Mesothelial cell of epicardium (in vitro differentiated cells): ENCODE measurements around the gene ABCA10. TPM values are rescaled to one million over a fixed set of nuclear protein-coding genes. Genes with fewer than 3 reads are reported as not detected.

Source experiments
- DNase-seq, 2 experiments: peaks; one replicate each; pipeline ENCODE4 v3.0.0; 2021; ENCODE audit warnings: low spot score in 2 of 2; ENCODE audit not compliant: unreplicated experiment in 2 of 2
- H3K27ac Mint-ChIP-seq: 2 replicates; pipeline ENCODE4 v1.8.0; 2021; ENCODE audit warnings: mixed read lengths
- H3K27me3 Mint-ChIP-seq: 2 replicates; pipeline ENCODE4 v1.8.0; 2021; ENCODE audit warnings: low read depth, mixed read lengths
- H3K36me3 Mint-ChIP-seq: 2 replicates; pipeline ENCODE4 v1.8.0; 2021; ENCODE audit warnings: mixed read lengths
- H3K4me1 Mint-ChIP-seq: 2 replicates; pipeline ENCODE4 v1.8.0; 2021; ENCODE audit warnings: mixed read lengths
- H3K4me3 Mint-ChIP-seq: 2 replicates; pipeline ENCODE4 v1.8.0; 2021; ENCODE audit warnings: mild to moderate bottlenecking, moderate library complexity, mixed read lengths
- H3K9me3 Mint-ChIP-seq: 2 replicates; pipeline ENCODE4 v1.8.0; 2021; ENCODE audit warnings: mixed read lengths
- CTCF ChIP-seq: fragments of 200-600 bp; sonication (generic); IDR thresholded peaks from one replicate; pipeline ENCODE4 v1.5.0; 2021; ENCODE audit warnings: antibody characterized with exemption; ENCODE audit not compliant: unreplicated experiment
- total RNA-seq: library from RNA; stranded (reverse); gene quantifications from 3 replicates; pipeline ENCODE4 v1.2.1, GENCODE V29; 2021

The ABCA10 gene
- total RNA-seq, 1 donor from 2014 or later: 0.74 TPM

DNA sequence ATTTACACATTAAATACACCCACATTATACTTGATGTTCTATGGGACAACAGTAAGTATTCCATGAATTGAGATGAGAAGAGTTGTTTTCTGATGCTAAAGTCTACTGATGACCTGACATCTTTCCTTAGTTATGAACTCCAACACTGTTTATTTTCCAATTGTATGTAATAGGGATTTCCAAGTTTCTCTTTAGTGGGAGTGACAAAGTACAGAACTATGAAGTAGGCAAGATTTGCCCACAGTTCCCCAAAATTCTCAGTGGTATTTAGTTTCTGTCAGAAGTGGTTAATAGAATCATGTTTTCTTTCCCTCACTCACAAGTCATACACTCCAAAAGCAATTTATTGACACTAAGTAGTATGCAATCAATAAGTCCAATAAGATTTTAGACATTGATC lies 64.4 kb downstream of the ABCA10 start:
- H3K4me3 Mint-ChIP-seq: no peak overlapping the region
- no peaks in the 10 kb centered on the region for H3K4me1 Mint-ChIP-seq
- DNase-seq: no peak
- H3K9me3 Mint-ChIP-seq: peaks cover 8% of the 10 kb centered on the region
- H3K27ac Mint-ChIP-seq: no peak overlapping the region
- H3K36me3 Mint-ChIP-seq: no peaks in the 10 kb centered on the region
- H3K27me3 Mint-ChIP-seq: peaks cover 35% of the 10 kb centered on the region
- no peak for TF ChIP-seq CTCF

GRCh38 chr17:69159418-69159817 lies 69.2 kb downstream of the ABCA10 start:
- no peak for TF ChIP-seq CTCF
- peaks cover 33% of the 10 kb centered on the region for H3K27me3 Mint-ChIP-seq
- H3K9me3 Mint-ChIP-seq: no peaks in the 10 kb centered on the region
- no peak for DNase-seq
- H3K27ac Mint-ChIP-seq: no peak overlapping the region
- no peak overlapping the region for H3K4me3 Mint-ChIP-seq
- no peaks in the 10 kb centered on the region for H3K36me3 Mint-ChIP-seq
- H3K4me1 Mint-ChIP-seq: no peaks in the 10 kb centered on the region

- Mint-ChIP-seq H3K36me3 (no peaks in the 10 kb centered on the region), H3K4me1 (no peaks in the 10 kb centered on the region), H3K9me3 (peaks cover 4% of the 10 kb centered on the region), H3K4me3 (no peak overlapping the region), H3K27ac (no peak overlapping the region), H3K27me3 (peaks cover 38% of the 10 kb centered on the region)
- no peak for DNase-seq
- no peak for TF ChIP-seq CTCF
These were observed 74.4 kb downstream of the ABCA10 start for GRCh38 chr17:69154267-69154666.

GRCh38 chr17:69150333-69150732 lies 78.3 kb downstream of the ABCA10 start:
- no peak overlapping the region for H3K4me3 Mint-ChIP-seq
- H3K27me3 Mint-ChIP-seq: peaks cover 37% of the 10 kb centered on the region
- H3K4me1 Mint-ChIP-seq: no peaks in the 10 kb centered on the region
- H3K27ac Mint-ChIP-seq: no peak overlapping the region
- peaks cover 4% of the 10 kb centered on the region for H3K9me3 Mint-ChIP-seq
- TF ChIP-seq CTCF: no peak
- DNase-seq: no peak
- no peaks in the 10 kb centered on the region for H3K36me3 Mint-ChIP-seq

- TF ChIP-seq CTCF: no peak
- H3K27ac Mint-ChIP-seq: no peak overlapping the region
These were observed 81.2 kb downstream of the ABCA10 start for GRCh38 chr17:69147460-69147859.

More at GRCh38 chr17:69147460-69147859, 81.2 kb downstream of the ABCA10 start:
- Mint-ChIP-seq H3K4me1 (peaks cover under 1% of the 10 kb centered on the region), H3K27me3 (peaks cover 38% of the 10 kb centered on the region), H3K36me3 (no peaks in the 10 kb centered on the region), H3K4me3 (no peak overlapping the region), H3K9me3 (peaks cover 4% of the 10 kb centered on the region)
- no peak for DNase-seq
